Breast epithelium (tissue), 3 donors: ENCODE data around the gene ATP7B.

Experiments used
- POLR2A ChIP-seq: fragments of 450-650 bp; IDR thresholded peaks from one replicate; pipeline ENCODE4 v1.6.1; 2016; ENCODE audit warnings: antibody characterized with exemption, mild to moderate bottlenecking, moderate library complexity
- POLR2AphosphoS5 ChIP-seq, 3 donors: sonication (generic); formaldehyde crosslinking; IDR thresholded peaks; one replicate each; pipeline ENCODE4 v1.6.1; 2017; ENCODE audit warnings: antibody characterized with exemption in 3 of 3
- TF ChIP-seq, protein P1 (sequence below), 3 donors: fragments of 450-650 bp; IDR thresholded peaks; one replicate each; pipeline ENCODE4 v1.5.1; 2016 to 2017; ENCODE audit warnings: antibody characterized with exemption in 3 of 3, mild to moderate bottlenecking in 3 of 3, moderate library complexity in 3 of 3

DNA sequence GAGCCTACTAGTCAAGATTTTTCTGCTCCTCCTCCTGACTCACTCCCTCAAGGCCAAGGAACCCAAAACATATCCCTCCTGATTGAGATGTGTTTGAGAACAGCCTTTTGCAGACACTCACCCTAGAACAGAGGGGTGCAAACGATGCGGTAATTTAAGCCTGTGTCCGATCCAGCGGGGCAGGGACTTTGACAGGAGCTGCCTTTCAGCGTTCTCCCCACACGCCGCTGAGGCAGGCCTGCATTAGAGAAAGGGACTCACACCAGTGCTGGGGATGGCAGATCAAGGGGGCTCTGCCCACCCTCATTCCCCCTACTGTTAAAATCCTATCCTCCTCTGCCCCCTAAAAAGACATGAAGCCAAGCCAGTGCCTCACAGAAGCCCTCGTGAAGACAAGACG is 79.0 kb downstream of the ATP7B start:
- TF ChIP-seq, protein P1, sequence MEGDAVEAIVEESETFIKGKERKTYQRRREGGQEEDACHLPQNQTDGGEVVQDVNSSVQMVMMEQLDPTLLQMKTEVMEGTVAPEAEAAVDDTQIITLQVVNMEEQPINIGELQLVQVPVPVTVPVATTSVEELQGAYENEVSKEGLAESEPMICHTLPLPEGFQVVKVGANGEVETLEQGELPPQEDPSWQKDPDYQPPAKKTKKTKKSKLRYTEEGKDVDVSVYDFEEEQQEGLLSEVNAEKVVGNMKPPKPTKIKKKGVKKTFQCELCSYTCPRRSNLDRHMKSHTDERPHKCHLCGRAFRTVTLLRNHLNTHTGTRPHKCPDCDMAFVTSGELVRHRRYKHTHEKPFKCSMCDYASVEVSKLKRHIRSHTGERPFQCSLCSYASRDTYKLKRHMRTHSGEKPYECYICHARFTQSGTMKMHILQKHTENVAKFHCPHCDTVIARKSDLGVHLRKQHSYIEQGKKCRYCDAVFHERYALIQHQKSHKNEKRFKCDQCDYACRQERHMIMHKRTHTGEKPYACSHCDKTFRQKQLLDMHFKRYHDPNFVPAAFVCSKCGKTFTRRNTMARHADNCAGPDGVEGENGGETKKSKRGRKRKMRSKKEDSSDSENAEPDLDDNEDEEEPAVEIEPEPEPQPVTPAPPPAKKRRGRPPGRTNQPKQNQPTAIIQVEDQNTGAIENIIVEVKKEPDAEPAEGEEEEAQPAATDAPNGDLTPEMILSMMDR (IDR thresholded peaks at IDR 0.05): no peak
- no peak for TF ChIP-seq POLR2AphosphoS5 (IDR thresholded peaks at IDR 0.05)
- no peak for TF ChIP-seq POLR2A
